DOHH2 (cell line): ENCODE data around the gene MEGF10.

ENCODE experiments used
- H3F3A ChIP-seq: fragments of 200-600 bp; sonication (generic), shearing (Covaris generic); 2 replicates; pipeline ENCODE4 v1.6.0; 2016; ENCODE audit warnings: antibody characterized with exemption, mild to moderate bottlenecking; ENCODE audit not compliant: control insufficient read depth, insufficient read depth
- H3K27ac ChIP-seq: fragments of 200-600 bp; sonication (generic); 2 replicates; pipeline ENCODE4 v1.5.1; 2014; ENCODE audit warnings: low read depth, mild to moderate bottlenecking, low read length, moderate library complexity
- H3K27me3 ChIP-seq: fragments of 200-600 bp; sonication (generic); 2 replicates; pipeline ENCODE4 v1.6.1; 2014; ENCODE audit warnings: mild to moderate bottlenecking, low read length, mixed read lengths; ENCODE audit not compliant: control insufficient read depth
- H3K36me3 ChIP-seq: fragments of 200-600 bp; sonication (generic); 2 replicates; pipeline ENCODE4 v1.6.1; 2014; ENCODE audit warnings: mild to moderate bottlenecking, low read length, moderate library complexity, mixed read lengths; ENCODE audit not compliant: control insufficient read depth
- H3K4me1 ChIP-seq: fragments of 200-600 bp; sonication (generic); 2 replicates; pipeline ENCODE4 v1.6.1; 2014; ENCODE audit warnings: mild to moderate bottlenecking, low read length, mixed read lengths; ENCODE audit not compliant: control insufficient read depth
- H3K4me2 ChIP-seq: fragments of 200-600 bp; sonication (generic); 2 replicates; pipeline ENCODE4 v1.6.0; 2014; ENCODE audit warnings: mild to moderate bottlenecking, low read length, moderate library complexity
- H3K4me3 ChIP-seq: fragments of 200-600 bp; sonication (generic); 2 replicates; pipeline ENCODE4 v1.5.1; 2014; ENCODE audit warnings: mild to moderate bottlenecking, low read length, mixed read lengths
- H3K79me2 ChIP-seq: fragments of 200-600 bp; sonication (generic); 2 replicates; pipeline ENCODE4 v1.6.1; 2014; ENCODE audit warnings: mild to moderate bottlenecking, low read length, mixed read lengths; ENCODE audit not compliant: control insufficient read depth
- H3K9me2 ChIP-seq: fragments of 200-600 bp; sonication (generic); replicated peaks from 2 replicates; pipeline ENCODE4 v1.6.1; 2014; ENCODE audit warnings: mild to moderate bottlenecking, low read length, mixed read lengths; ENCODE audit not compliant: control insufficient read depth
- H3K9me3 ChIP-seq: fragments of 200-600 bp; sonication (generic); 2 replicates; pipeline ENCODE4 v1.6.1; 2014; ENCODE audit warnings: antibody characterized with exemption, low read length, mixed read lengths; ENCODE audit not compliant: control insufficient read depth, insufficient read depth
- H4K20me1 ChIP-seq: fragments of 200-600 bp; sonication (generic); 2 replicates; pipeline ENCODE4 v1.6.0; 2014; ENCODE audit warnings: low read depth, mild to moderate bottlenecking, antibody characterized with exemption, low read length, moderate library complexity; ENCODE audit not compliant: control insufficient read depth, insufficient read depth
- CTCF ChIP-seq: fragments of 200-600 bp; sonication (generic); IDR thresholded peaks from one replicate; pipeline ENCODE4 v1.5.1; 2014; ENCODE audit warnings: antibody characterized with exemption, mild to moderate bottlenecking, low read depth, low read length; ENCODE audit not compliant: poor library complexity, severe bottlenecking
- EZH2phosphoT487 ChIP-seq: fragments of 200-600 bp; sonication (generic); IDR thresholded peaks from 2 replicates; pipeline ENCODE4 v1.6.1; 2017; ENCODE audit warnings: borderline replicate concordance, mild to moderate bottlenecking, antibody characterized with exemption, low read length, moderate library complexity, mixed read lengths

Gene MEGF10

GRCh38 chr5:127330116-127330515 lies 39.5 kb downstream of the MEGF10 start:
- Histone ChIP-seq H3K27me3 (peaks cover 7% of the 10 kb centered on the region), H3K36me3 (no peaks in the 10 kb centered on the region), H4K20me1 (no peaks in the 10 kb centered on the region), H3K9me3 (no peaks in the 10 kb centered on the region), H3K79me2 (no peaks in the 10 kb centered on the region), H3F3A (no peaks in the 10 kb centered on the region), H3K27ac (no peak overlapping the region), H3K9me2 (no peaks in the 10 kb centered on the region), H3K4me3 (no peak overlapping the region), H3K4me1 (no peaks in the 10 kb centered on the region), H3K4me2 (no peak overlapping the region)
- TF ChIP-seq CTCF: no peak
- TF ChIP-seq EZH2phosphoT487: no peak

- Histone ChIP-seq H4K20me1 (no peaks in the 10 kb centered on the region), H3K27me3 (peaks cover 16% of the 10 kb centered on the region), H3K9me2 (no peaks in the 10 kb centered on the region), H3K36me3 (no peaks in the 10 kb centered on the region), H3K4me3 (no peak overlapping the region), H3K27ac (no peak overlapping the region), H3F3A (no peaks in the 10 kb centered on the region), H3K9me3 (no peaks in the 10 kb centered on the region), H3K79me2 (no peaks in the 10 kb centered on the region), H3K4me2 (no peak overlapping the region), H3K4me1 (no peaks in the 10 kb centered on the region)
- no peak for TF ChIP-seq EZH2phosphoT487
- TF ChIP-seq CTCF: no peak
Measured at GRCh38 chr5:127331890-127332649, 41.5 kb downstream of the MEGF10 start.

- Histone ChIP-seq H3K36me3 (no peaks in the 10 kb centered on the region), H4K20me1 (no peaks in the 10 kb centered on the region), H3K9me3 (no peaks in the 10 kb centered on the region), H3K79me2 (no peaks in the 10 kb centered on the region), H3K4me1 (no peaks in the 10 kb centered on the region), H3K9me2 (no peaks in the 10 kb centered on the region), H3K4me2 (no peak overlapping the region), H3F3A (no peaks in the 10 kb centered on the region), H3K27me3 (peaks cover 11% of the 10 kb centered on the region), H3K27ac (no peak overlapping the region), H3K4me3 (no peak overlapping the region)
- TF ChIP-seq EZH2phosphoT487 (no peak), CTCF (no peak)
Measured at GRCh38 chr5:127333483-127333882, 42.9 kb downstream of the MEGF10 start.

GRCh38 chr5:127335381-127335780 lies 44.8 kb downstream of the MEGF10 start:
- Histone ChIP-seq H3K36me3 (no peaks in the 10 kb centered on the region), H3K9me2 (no peaks in the 10 kb centered on the region), H3K27me3 (peaks cover 14% of the 10 kb centered on the region), H3K4me1 (no peaks in the 10 kb centered on the region), H3K4me2 (no peak overlapping the region), H3K79me2 (no peaks in the 10 kb centered on the region), H3K27ac (no peak overlapping the region), H3K9me3 (no peaks in the 10 kb centered on the region), H4K20me1 (no peaks in the 10 kb centered on the region), H3F3A (no peaks in the 10 kb centered on the region), H3K4me3 (no peak overlapping the region)
- TF ChIP-seq CTCF (no peak), EZH2phosphoT487 (no peak)
